ENCODE results near the gene SCRN3. TPM values are rescaled to one million over a fixed set of nuclear protein-coding genes. Genes with fewer than 3 reads are reported as not detected.

Gene SCRN3
- polyA plus RNA-seq, 3 donors = 6.5 to 11.2 (median 7.2) TPM

GRCh38 chr2:174397773-174398172 is 2.2 kb downstream of the SCRN3 start:
- H3K27ac Mint-ChIP-seq = no peak overlapping the region
- H3K36me3 Mint-ChIP-seq = peaks cover 31 to 34% of the 10 kb centered on the region in 2 donors
- H4K20me1 ChIP-seq (ENCODE audit: insufficient read depth, low read length) = no peaks in the 10 kb centered on the region
- peaks cover 24 to 38% of the 10 kb centered on the region in 2 donors for H3K36me3 ChIP-seq (replicated peaks in 1 of 2; ENCODE audit: control insufficient read depth in 1 of 2, insufficient read depth in 2 of 2, low read length in 2 of 2)
- no peak for DNase-seq
- no peak overlapping the region for H3K4me3 Mint-ChIP-seq
- intact Hi-C loops (cut with micrococcal nuclease) = no loop called here
- H3K4me1 Mint-ChIP-seq = peaks cover 28% of the 10 kb centered on the region
- peaks cover 42% of the 10 kb centered on the region for H3K79me2 ChIP-seq (ENCODE audit: insufficient read depth, low read length)
- no peaks in the 10 kb centered on the region for H3K27me3 Mint-ChIP-seq (ENCODE audit: low read depth in 3 of 3)
- no peak overlapping the region for H3K4me2 ChIP-seq (replicated peaks; ENCODE audit: extremely low read depth, low read length, poor library complexity, severe bottlenecking)
- no peaks in the 10 kb centered on the region for H3K27me3 ChIP-seq (ENCODE audit: control insufficient read depth in 2 of 2, insufficient read depth in 2 of 2, low read length in 2 of 2)
- H2AFZ ChIP-seq (ENCODE audit: insufficient read depth, low read depth, low read length, poor library complexity, severe bottlenecking) = no peak overlapping the region
- H3K4me3 ChIP-seq (replicated peaks in 1 of 3; ENCODE audit: low read depth in 2 of 3, low read length in 3 of 3) = no peak overlapping the region
- H3K9ac ChIP-seq (ENCODE audit: insufficient read depth, low read length, poor library complexity, severe bottlenecking) = no peak overlapping the region
- TF ChIP-seq, protein P1, sequence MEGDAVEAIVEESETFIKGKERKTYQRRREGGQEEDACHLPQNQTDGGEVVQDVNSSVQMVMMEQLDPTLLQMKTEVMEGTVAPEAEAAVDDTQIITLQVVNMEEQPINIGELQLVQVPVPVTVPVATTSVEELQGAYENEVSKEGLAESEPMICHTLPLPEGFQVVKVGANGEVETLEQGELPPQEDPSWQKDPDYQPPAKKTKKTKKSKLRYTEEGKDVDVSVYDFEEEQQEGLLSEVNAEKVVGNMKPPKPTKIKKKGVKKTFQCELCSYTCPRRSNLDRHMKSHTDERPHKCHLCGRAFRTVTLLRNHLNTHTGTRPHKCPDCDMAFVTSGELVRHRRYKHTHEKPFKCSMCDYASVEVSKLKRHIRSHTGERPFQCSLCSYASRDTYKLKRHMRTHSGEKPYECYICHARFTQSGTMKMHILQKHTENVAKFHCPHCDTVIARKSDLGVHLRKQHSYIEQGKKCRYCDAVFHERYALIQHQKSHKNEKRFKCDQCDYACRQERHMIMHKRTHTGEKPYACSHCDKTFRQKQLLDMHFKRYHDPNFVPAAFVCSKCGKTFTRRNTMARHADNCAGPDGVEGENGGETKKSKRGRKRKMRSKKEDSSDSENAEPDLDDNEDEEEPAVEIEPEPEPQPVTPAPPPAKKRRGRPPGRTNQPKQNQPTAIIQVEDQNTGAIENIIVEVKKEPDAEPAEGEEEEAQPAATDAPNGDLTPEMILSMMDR (IDR thresholded peaks at IDR 0.05) = no peak
- WGBS (ENCODE audit: insufficient coverage) = no CpG with 5 or more reads among the region's 3 CpGs
- H3K27ac ChIP-seq (ENCODE audit: low read depth in 1 of 2, low read length in 2 of 2) = no peak overlapping the region
- peaks cover 0 to 2% (median 0%) of the 10 kb centered on the region in 7 donors for H3K9me3 Mint-ChIP-seq
- no peaks in the 10 kb centered on the region for H3K9me3 ChIP-seq (replicated peaks in 1 of 2; ENCODE audit: control insufficient read depth in 1 of 2, insufficient read depth in 1 of 2, low read length in 2 of 2)
- peaks cover 15 to 24% of the 10 kb centered on the region in 2 donors for H3K4me1 ChIP-seq (ENCODE audit: control insufficient read depth in 1 of 2, insufficient read depth in 2 of 2, low read length in 2 of 2)

DNA sequence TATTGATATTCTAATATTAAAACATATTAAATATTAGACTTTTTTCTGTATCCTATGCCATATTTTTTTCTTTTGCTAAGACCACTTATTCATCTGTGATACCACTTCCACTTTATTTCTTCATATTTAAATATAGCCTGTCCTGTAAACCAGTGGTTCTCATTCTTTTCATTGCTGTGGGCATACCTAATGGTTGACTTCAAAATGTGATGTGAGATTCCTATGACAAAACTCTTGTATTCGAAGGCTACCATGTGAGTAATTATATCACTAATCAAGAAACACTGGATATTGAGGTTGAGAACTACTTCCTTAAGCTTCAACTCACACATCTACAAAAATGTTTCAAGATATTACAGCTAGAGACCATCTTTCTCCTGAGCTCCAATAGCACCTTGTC is 3.6 kb downstream of the SCRN3 start:
- no peaks in the 10 kb centered on the region for H3K27me3 Mint-ChIP-seq (ENCODE audit: low read depth in 3 of 3)
- peaks cover 13 to 19% of the 10 kb centered on the region in 2 donors for H3K4me1 ChIP-seq (ENCODE audit: control insufficient read depth in 1 of 2, insufficient read depth in 2 of 2, low read length in 2 of 2)
- H3K9ac ChIP-seq (ENCODE audit: insufficient read depth, low read length, poor library complexity, severe bottlenecking) = no peak overlapping the region
- no peaks in the 10 kb centered on the region for H4K20me1 ChIP-seq (ENCODE audit: insufficient read depth, low read length)
- H3K4me1 Mint-ChIP-seq = peaks cover 18% of the 10 kb centered on the region
- no peak overlapping the region for H3K4me3 ChIP-seq (replicated peaks in 1 of 3; ENCODE audit: low read depth in 2 of 3, low read length in 3 of 3)
- no peak overlapping the region for H2AFZ ChIP-seq (ENCODE audit: insufficient read depth, low read depth, low read length, poor library complexity, severe bottlenecking)
- H3K27ac Mint-ChIP-seq = no peak overlapping the region
- H3K4me2 ChIP-seq (replicated peaks; ENCODE audit: extremely low read depth, low read length, poor library complexity, severe bottlenecking) = no peak overlapping the region
- no peak overlapping the region for H3K4me3 Mint-ChIP-seq
- no peaks in the 10 kb centered on the region for H3K9me3 ChIP-seq (replicated peaks in 1 of 2; ENCODE audit: control insufficient read depth in 1 of 2, insufficient read depth in 1 of 2, low read length in 2 of 2)
- peaks cover 32 to 38% of the 10 kb centered on the region in 2 donors for H3K36me3 Mint-ChIP-seq
- intact Hi-C loops (cut with micrococcal nuclease) = no loop called here
- H3K27ac ChIP-seq (ENCODE audit: low read depth in 1 of 2, low read length in 2 of 2) = no peak overlapping the region
- TF ChIP-seq, protein P1 (IDR thresholded peaks at IDR 0.05) = no peak
- no peaks in the 10 kb centered on the region for H3K27me3 ChIP-seq (ENCODE audit: control insufficient read depth in 2 of 2, insufficient read depth in 2 of 2, low read length in 2 of 2)
- H3K79me2 ChIP-seq (ENCODE audit: insufficient read depth, low read length) = peaks cover 28% of the 10 kb centered on the region
- WGBS (ENCODE audit: insufficient coverage) = no CpG with 5 or more reads among the region's 1 CpG
- no peak for DNase-seq
- H3K36me3 ChIP-seq (replicated peaks in 1 of 2; ENCODE audit: control insufficient read depth in 1 of 2, insufficient read depth in 2 of 2, low read length in 2 of 2) = peaks cover 26 to 41% of the 10 kb centered on the region in 2 donors
- peaks cover 0 to 2% (median 0%) of the 10 kb centered on the region in 7 donors for H3K9me3 Mint-ChIP-seq

Measured in CD14-positive monocyte (primary cell).